H9 (cell line): ENCODE results near the gene CLUH. TPM values are rescaled to one million over a fixed set of nuclear protein-coding genes. Genes with fewer than 3 reads are reported as not detected.

ENCODE experiments used
- DNase-seq: peaks from one replicate; pipeline ENCODE4 v3.0.0-alpha.2; 2017
- H2AFZ ChIP-seq: one replicate; pipeline ENCODE4 v1.6.1; 2013; ENCODE audit warnings: mild to moderate bottlenecking, low read length, control low read depth, moderate library complexity
- H2AK5ac ChIP-seq: 2 replicates; pipeline ENCODE4 v1.6.1; 2013; ENCODE audit warnings: low read length, control low read depth, mixed read lengths; ENCODE audit not compliant: insufficient read length
- H2BK120ac ChIP-seq: one replicate; pipeline ENCODE4 v1.6.1; 2013; ENCODE audit warnings: low read depth, mild to moderate bottlenecking, low read length, control low read depth, inconsistent platforms; ENCODE audit not compliant: poor library complexity, severe bottlenecking
- H2BK12ac ChIP-seq: 2 replicates; pipeline ENCODE4 v1.6.1; 2013; ENCODE audit warnings: low read length, control low read depth, mixed read lengths, low read depth; ENCODE audit not compliant: insufficient read length
- H2BK15ac ChIP-seq: 2 replicates; pipeline ENCODE4 v1.6.1; 2013; ENCODE audit warnings: low read depth, low read length, control low read depth
- H2BK20ac ChIP-seq: one replicate; pipeline ENCODE4 v1.6.1; 2013; ENCODE audit warnings: low read depth, mild to moderate bottlenecking, low read length, control low read depth, inconsistent platforms; ENCODE audit not compliant: poor library complexity, severe bottlenecking
- H2BK5ac ChIP-seq: 2 replicates; pipeline ENCODE4 v1.6.1; 2013; ENCODE audit warnings: low read length, control low read depth, mixed read lengths; ENCODE audit not compliant: insufficient read length
- H3K14ac ChIP-seq: 2 replicates; pipeline ENCODE4 v1.6.1; 2013; ENCODE audit warnings: low read length, control low read depth; ENCODE audit not compliant: insufficient read depth
- H3K18ac ChIP-seq: 2 replicates; pipeline ENCODE4 v1.6.1; 2013; ENCODE audit warnings: low read depth, mild to moderate bottlenecking, mixed read lengths, low read length, control low read depth; ENCODE audit not compliant: insufficient read length
- H3K23ac ChIP-seq: 2 replicates; pipeline ENCODE4 v1.6.1; 2013; ENCODE audit warnings: low read length, control low read depth, mixed read lengths, low read depth; ENCODE audit not compliant: insufficient read length
- H3K23me2 ChIP-seq: 2 replicates; pipeline ENCODE4 v1.6.1; 2013; ENCODE audit warnings: low read depth, mild to moderate bottlenecking, mixed read lengths, low read length, control low read depth; ENCODE audit not compliant: insufficient read length, poor library complexity, severe bottlenecking
- H3K27ac ChIP-seq: 2 replicates; pipeline ENCODE4 v1.5.1; 2013; ENCODE audit warnings: low read length, control low read depth, mixed read lengths, low read depth; ENCODE audit not compliant: insufficient read length
- H3K27me3 ChIP-seq: 2 replicates; pipeline ENCODE4 v1.6.1; 2013; ENCODE audit warnings: low read length, control low read depth, inconsistent platforms; ENCODE audit not compliant: insufficient read depth
- H3K4ac ChIP-seq: 2 replicates; pipeline ENCODE4 v1.6.1; 2013; ENCODE audit warnings: low read depth, mild to moderate bottlenecking, control low read depth, inconsistent platforms, low read length, moderate library complexity
- H3K4me1 ChIP-seq: 2 replicates; pipeline ENCODE4 v1.6.1; 2013; ENCODE audit warnings: low read length, control low read depth, inconsistent platforms; ENCODE audit not compliant: insufficient read depth
- H3K4me2 ChIP-seq: 2 replicates; pipeline ENCODE4 v1.6.1; 2013; ENCODE audit warnings: low read length, control low read depth, mixed read lengths; ENCODE audit not compliant: insufficient read length, insufficient read depth
- H3K56ac ChIP-seq: 2 replicates; pipeline ENCODE4 v1.6.1; 2013; ENCODE audit warnings: low read depth, mild to moderate bottlenecking, mixed read lengths, low read length, control low read depth; ENCODE audit not compliant: insufficient read length
- H3K79me1 ChIP-seq: 2 replicates; pipeline ENCODE4 v1.6.1; 2013; ENCODE audit warnings: low read depth, mild to moderate bottlenecking, moderate library complexity, low read length, control low read depth, inconsistent platforms; ENCODE audit not compliant: insufficient read depth, poor library complexity, severe bottlenecking
- H3K79me2 ChIP-seq: 2 replicates; pipeline ENCODE4 v1.6.1; 2013; ENCODE audit warnings: low read length, control low read depth, inconsistent platforms; ENCODE audit not compliant: insufficient read depth
- H3K9ac ChIP-seq: 2 replicates; pipeline ENCODE4 v1.6.1; 2013; ENCODE audit warnings: low read length, control low read depth, mixed read lengths; ENCODE audit not compliant: insufficient read length; ENCODE audit errors: extremely low read depth
- H3K9me3 ChIP-seq: one replicate; pipeline ENCODE4 v1.6.1; 2013; ENCODE audit warnings: low read depth, low read length, inconsistent platforms; ENCODE audit not compliant: control insufficient read depth
- H3T11ph ChIP-seq: one replicate; pipeline ENCODE4 v1.6.1; 2013; ENCODE audit warnings: mild to moderate bottlenecking, low read length, control low read depth, inconsistent platforms
- H4K20me1 ChIP-seq: one replicate; pipeline ENCODE4 v1.6.1; 2013; ENCODE audit not compliant: control insufficient read depth, insufficient read length, insufficient read depth
- H4K5ac ChIP-seq: 2 replicates; pipeline ENCODE4 v1.6.1; 2013; ENCODE audit warnings: low read depth, mild to moderate bottlenecking, mixed read lengths, low read length, control low read depth; ENCODE audit not compliant: insufficient read length
- H4K8ac ChIP-seq: replicated peaks from 2 replicates; pipeline ENCODE4 v1.6.1; 2013; ENCODE audit warnings: low read length, control low read depth, mixed read lengths, low read depth; ENCODE audit not compliant: insufficient read length
- H4K91ac ChIP-seq: 2 replicates; pipeline ENCODE4 v1.6.1; 2013; ENCODE audit warnings: low read depth, mild to moderate bottlenecking, moderate library complexity, mixed read lengths, low read length, control low read depth; ENCODE audit not compliant: insufficient read length
- H3K27ac Mint-ChIP-seq, 3 experiments: 2 replicates in 2 of 3; 3 replicates in 1 of 3; pipeline ENCODE4 v1.8.0; 2020 to 2021; ENCODE audit warnings: mixed read lengths in 3 of 3, mild to moderate bottlenecking in 1 of 3, moderate library complexity in 1 of 3
- H3K27me3 Mint-ChIP-seq: 2 replicates; pipeline ENCODE4 v1.8.0; 2021; ENCODE audit warnings: low read depth, mild to moderate bottlenecking, moderate library complexity, mixed read lengths
- H3K36me3 Mint-ChIP-seq, 3 experiments: 2 replicates in 2 of 3; 3 replicates in 1 of 3; pipeline ENCODE4 v1.8.0; 2020 to 2021; ENCODE audit warnings: low read depth in 3 of 3, mixed read lengths in 3 of 3; ENCODE audit not compliant: insufficient read depth in 1 of 3
- H3K4me1 Mint-ChIP-seq, 2 experiments: 2 replicates each; pipeline ENCODE4 v1.8.0; 2020; ENCODE audit warnings: mixed read lengths in 2 of 2
- H3K4me3 Mint-ChIP-seq, 2 experiments: 2 replicates in 1 of 2; 3 replicates in 1 of 2; pipeline ENCODE4 v1.8.0; 2020 to 2021; ENCODE audit warnings: mild to moderate bottlenecking in 2 of 2, mixed read lengths in 2 of 2, moderate library complexity in 1 of 2
- H3K9me3 Mint-ChIP-seq, 2 experiments: 2 replicates in 1 of 2; 3 replicates in 1 of 2; pipeline ENCODE4 v1.8.0; 2020; ENCODE audit warnings: mild to moderate bottlenecking in 2 of 2, mixed read lengths in 2 of 2, moderate library complexity in 1 of 2
- WGBS: extraction: QIAGEN DNeasy Blood & Tissue Kit; methylation state at CpG from one replicate; pipeline ENCODE4 v1.1.7; 2013; ENCODE audit warnings: missing lambda C conversion rate, low lambda C conversion rate, mixed read lengths; ENCODE audit not compliant: insufficient read length; ENCODE audit errors: extremely low coverage; 5-methylcytosine and 5-hydroxymethylcytosine counted together
- total RNA-seq: library from RNA; stranded (reverse); gene quantifications from 2 replicates; pipeline ENCODE4 v1.2.1, GENCODE V29; 2021
- TF ChIP-seq, protein P1 (sequence below): fragments of 200-600 bp; sonication (generic); conservative IDR thresholded peaks from 3 replicates; pipeline ENCODE4 v1.8.0; 2021; ENCODE audit warnings: antibody characterized with exemption, mild to moderate bottlenecking

The CLUH gene
- total RNA-seq, 1 experiment from 2014 or later: 91.3 TPM

DNA sequence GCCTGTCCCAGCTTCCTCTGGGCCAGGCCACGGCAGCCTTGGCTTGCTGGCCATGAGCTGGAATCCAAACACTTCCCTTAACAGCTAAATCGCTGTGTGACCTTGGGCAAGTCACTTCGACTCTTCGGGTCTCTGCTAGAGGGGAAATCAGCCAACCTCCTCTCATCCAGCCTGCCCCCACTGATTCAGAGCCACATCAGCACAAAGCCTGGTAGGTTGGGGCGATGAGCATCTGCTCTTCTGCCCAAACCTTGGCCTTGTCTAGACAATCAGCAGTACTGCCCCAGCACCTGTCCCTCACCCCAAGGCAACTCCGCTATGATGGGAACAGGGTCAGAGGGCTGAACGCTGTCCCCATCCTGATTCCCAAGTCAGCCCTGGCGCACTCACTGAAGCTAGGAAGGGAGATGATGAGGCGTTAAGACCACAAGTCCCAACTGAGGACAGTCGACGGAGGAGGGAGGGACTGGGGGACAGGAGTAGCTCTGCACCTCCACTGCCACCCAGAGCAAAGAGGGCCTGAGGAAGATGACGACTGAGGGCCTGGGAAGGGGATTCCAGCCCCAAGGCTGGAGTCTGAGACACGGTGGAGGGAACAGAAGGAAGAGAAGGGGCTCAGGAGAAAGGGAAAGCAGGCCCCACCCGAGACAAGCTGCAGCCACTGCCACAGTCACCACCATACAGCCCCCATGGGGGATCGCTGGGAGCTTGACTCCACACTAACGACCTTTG is 1.3 kb downstream of the CLUH start:
- peaks cover 16% of the 10 kb centered on the region for H3K27me3 Mint-ChIP-seq
- no peak overlapping the region for H2BK120ac ChIP-seq
- no peak overlapping the region for H4K91ac ChIP-seq
- no peak overlapping the region for H3K18ac ChIP-seq
- no peak overlapping the region for H2BK12ac ChIP-seq
- no peaks in the 10 kb centered on the region; a peak in 1 of 5 replicates for H3K9me3 Mint-ChIP-seq
- no peak overlapping the region for H3K23ac ChIP-seq
- H3K9me3 ChIP-seq: no peaks in the 10 kb centered on the region
- peak overlapping the region in 1 of 3 experiments; percentile 69; a peak in 4 of 7 replicates for H3K27ac Mint-ChIP-seq
- H3K23me2 ChIP-seq: peaks cover 13% of the 10 kb centered on the region
- no peak overlapping the region for H3K4ac ChIP-seq
- peak overlapping the region; percentile 79 to 80 for H3K4me3 Mint-ChIP-seq
- no peak overlapping the region for H2BK15ac ChIP-seq
- peaks cover 40 to 53% of the 10 kb centered on the region in 2 experiments for H3K4me1 Mint-ChIP-seq
- H2AFZ ChIP-seq: no peak overlapping the region
- no peak overlapping the region for H2AK5ac ChIP-seq
- H3K14ac ChIP-seq: no peak overlapping the region
- H3K27ac ChIP-seq: no peak overlapping the region
- no peaks in the 10 kb centered on the region for H3K79me1 ChIP-seq
- no peak overlapping the region for H3K56ac ChIP-seq
- H3K27me3 ChIP-seq: no peaks in the 10 kb centered on the region; the same call in 1 of the 2 replicates
- H3K79me2 ChIP-seq: peaks cover 17% of the 10 kb centered on the region; the same call in 1 of the 2 replicates
- DNase-seq: no peak
- no peak overlapping the region for H2BK5ac ChIP-seq
- H3K9ac ChIP-seq: no peak overlapping the region
- TF ChIP-seq, protein P1, sequence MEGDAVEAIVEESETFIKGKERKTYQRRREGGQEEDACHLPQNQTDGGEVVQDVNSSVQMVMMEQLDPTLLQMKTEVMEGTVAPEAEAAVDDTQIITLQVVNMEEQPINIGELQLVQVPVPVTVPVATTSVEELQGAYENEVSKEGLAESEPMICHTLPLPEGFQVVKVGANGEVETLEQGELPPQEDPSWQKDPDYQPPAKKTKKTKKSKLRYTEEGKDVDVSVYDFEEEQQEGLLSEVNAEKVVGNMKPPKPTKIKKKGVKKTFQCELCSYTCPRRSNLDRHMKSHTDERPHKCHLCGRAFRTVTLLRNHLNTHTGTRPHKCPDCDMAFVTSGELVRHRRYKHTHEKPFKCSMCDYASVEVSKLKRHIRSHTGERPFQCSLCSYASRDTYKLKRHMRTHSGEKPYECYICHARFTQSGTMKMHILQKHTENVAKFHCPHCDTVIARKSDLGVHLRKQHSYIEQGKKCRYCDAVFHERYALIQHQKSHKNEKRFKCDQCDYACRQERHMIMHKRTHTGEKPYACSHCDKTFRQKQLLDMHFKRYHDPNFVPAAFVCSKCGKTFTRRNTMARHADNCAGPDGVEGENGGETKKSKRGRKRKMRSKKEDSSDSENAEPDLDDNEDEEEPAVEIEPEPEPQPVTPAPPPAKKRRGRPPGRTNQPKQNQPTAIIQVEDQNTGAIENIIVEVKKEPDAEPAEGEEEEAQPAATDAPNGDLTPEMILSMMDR: no peak
- no CpG with 5 or more reads among the region's 16 CpGs for WGBS
- peaks cover 0 to 2% (median 0%) of the 10 kb centered on the region in 3 experiments; a peak in 1 of 7 replicates for H3K36me3 Mint-ChIP-seq
- peaks cover 4% of the 10 kb centered on the region; the same call in 1 of the 2 replicates for H3K4me1 ChIP-seq
- H3T11ph ChIP-seq: no peak overlapping the region
- H3K4me2 ChIP-seq: peak overlapping the region; percentile 43
- H2BK20ac ChIP-seq: no peak overlapping the region
- H4K5ac ChIP-seq: no peak overlapping the region
- no peak overlapping the region for H4K8ac ChIP-seq
- H4K20me1 ChIP-seq: no peaks in the 10 kb centered on the region
